HEK293T (cell line): Measurements from ENCODE around the gene GOLT1B.

Experiments
- CTCF ChIA-PET: fragments of 350-600 bp; formaldehyde crosslinking; extraction: SDS; loops from one replicate; lab custom pipeline; 2021; ENCODE audit warnings: antibody characterized with exemption, inconsistent platforms; lab: Yijun Ruan, JAX
- POLR2A ChIA-PET: fragments of 350-600 bp; formaldehyde crosslinking; extraction: SDS; loops from one replicate; lab custom pipeline; 2020; ENCODE audit warnings: antibody characterized with exemption, inconsistent platforms; lab: Yijun Ruan, JAX
- DNase-seq: peaks from one replicate; pipeline ENCODE4 v3.0.0; 2012; ENCODE audit warnings: mixed read lengths; ENCODE audit errors: extremely low spot score
- ARNT ChIP-seq: fragments of 450-650 bp; IDR thresholded peaks from 2 replicates; pipeline ENCODE4 v1.6.1; 2017; ENCODE audit warnings: mild to moderate bottlenecking
- BHLHE40 ChIP-seq: fragments of 450-650 bp; IDR thresholded peaks from 2 replicates; pipeline ENCODE4 v1.6.1; 2016; ENCODE audit warnings: mild to moderate bottlenecking, moderate library complexity, borderline replicate concordance
- CTBP1 ChIP-seq: fragments of 450-650 bp; IDR thresholded peaks from 2 replicates; pipeline ENCODE4 v1.6.1; 2016; ENCODE audit warnings: borderline replicate concordance
- ELF4 ChIP-seq: fragments of 450-650 bp; IDR thresholded peaks from 2 replicates; pipeline ENCODE4 v1.6.1; 2017; ENCODE audit warnings: antibody characterized with exemption
- FOXA1 ChIP-seq: fragments of 450-650 bp; IDR thresholded peaks from 2 replicates; pipeline ENCODE4 v1.6.1; 2016; ENCODE audit warnings: mild to moderate bottlenecking
- FOXK2 ChIP-seq: fragments of 450-650 bp; IDR thresholded peaks from 2 replicates; pipeline ENCODE4 v1.6.1; 2016; ENCODE audit warnings: mild to moderate bottlenecking
- FOXM1 ChIP-seq: fragments of 450-650 bp; IDR thresholded peaks from 2 replicates; pipeline ENCODE4 v1.6.1; 2017; ENCODE audit warnings: mild to moderate bottlenecking, borderline replicate concordance
- HDGF ChIP-seq: fragments of 450-650 bp; IDR thresholded peaks from 2 replicates; pipeline ENCODE4 v1.6.1; 2017; ENCODE audit warnings: antibody characterized with exemption, borderline replicate concordance
- L3MBTL2 ChIP-seq: fragments of 450-650 bp; conservative IDR thresholded peaks from 2 replicates; pipeline ENCODE4 v1.6.1; 2016; ENCODE audit warnings: mild to moderate bottlenecking
- LEF1 ChIP-seq: fragments of 450-650 bp; IDR thresholded peaks from 2 replicates; pipeline ENCODE4 v1.6.1; 2017; ENCODE audit warnings: mild to moderate bottlenecking, borderline replicate concordance
- NFRKB ChIP-seq: fragments of 450-650 bp; IDR thresholded peaks from 2 replicates; pipeline ENCODE4 v1.6.1; 2016; ENCODE audit warnings: mild to moderate bottlenecking, moderate library complexity
- PKNOX1 ChIP-seq: fragments of 450-650 bp; IDR thresholded peaks from 2 replicates; pipeline ENCODE4 v1.6.1; 2016
- SP1 ChIP-seq: fragments of 450-650 bp; IDR thresholded peaks from 2 replicates; pipeline ENCODE4 v1.6.1; 2017
- SUZ12 ChIP-seq: fragments of 450-650 bp; IDR thresholded peaks from 2 replicates; pipeline ENCODE4 v1.6.1; 2016; ENCODE audit warnings: mild to moderate bottlenecking
- TARDBP ChIP-seq: fragments of 450-650 bp; IDR thresholded peaks from 2 replicates; pipeline ENCODE4 v1.6.1; 2016
- ZNF384 ChIP-seq: fragments of 450-650 bp; IDR thresholded peaks from 2 replicates; pipeline ENCODE4 v1.6.1; 2016

Gene GOLT1B

GRCh38 chr12:21527451-21528180 lies 26.0 kb downstream of the GOLT1B start:
- DNase-seq = peak; percentile 60
- ChIA-PET CTCF (interaction anchor here (1.1 kb wide), 1 partner anchor 11 kb away, joined by 4 read pairs; no protein-coding TSS in a partner anchor), POLR2A (interaction anchor here (1.5 to 5.9 kb wide), 4 partner anchors 22 to 130 kb away, joined by 3 to 28 read pairs (median 9); partner anchors contain the start of genes GOLT1B, LDHB, PYROXD1 and RECQL)
- TF ChIP-seq FOXA1 (no peak), TARDBP (no peak), FOXK2 (no peak), ELF4 (no peak), L3MBTL2 (no peak; the same call in 1 of the 2 replicates), NFRKB (no peak), BHLHE40 (no peak), SP1 (no peak), FOXM1 (no peak), ZNF384 (no peak), HDGF (no peak), LEF1 (no peak)

DNA sequence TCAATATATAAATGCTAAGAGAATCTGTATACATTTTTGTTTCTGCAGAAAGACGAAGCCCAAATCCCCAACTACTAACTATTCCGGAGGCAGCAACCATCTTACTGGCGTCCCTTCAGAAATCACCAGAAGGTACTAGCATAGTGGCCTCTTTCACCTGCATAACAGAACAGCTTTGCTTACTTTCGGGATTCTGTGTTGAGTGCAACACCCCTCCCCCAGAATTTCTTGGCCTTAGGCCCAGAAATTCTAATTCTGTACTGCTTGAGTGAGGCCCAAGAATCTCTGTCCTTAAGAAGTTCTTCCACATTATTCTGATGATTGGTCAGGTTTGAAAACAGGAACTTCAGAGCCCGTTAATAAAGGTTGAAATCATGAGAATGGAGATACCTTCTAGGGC lies 27.4 kb downstream of the GOLT1B start:
- no peak for TF ChIP-seq CTBP1
- TF ChIP-seq SUZ12 = no peak
- no peak for TF ChIP-seq LEF1
- TF ChIP-seq ARNT = no peak
- TF ChIP-seq BHLHE40 = no peak
- TF ChIP-seq SP1 = no peak
- TF ChIP-seq FOXK2 = no peak
- TF ChIP-seq L3MBTL2 = no peak
- no peak for TF ChIP-seq HDGF
- TF ChIP-seq FOXM1 = no peak
- TF ChIP-seq NFRKB = no peak
- no peak for TF ChIP-seq ZNF384
- no peak for TF ChIP-seq ELF4
- TF ChIP-seq FOXA1 = no peak
- DNase-seq = no peak
- ChIA-PET CTCF (no interaction called here), POLR2A (interaction anchor here (5.9 kb wide), 1 partner anchor 27 kb away, joined by 28 read pairs; the partner anchor contains the start of genes GOLT1B and RECQL)

DNA sequence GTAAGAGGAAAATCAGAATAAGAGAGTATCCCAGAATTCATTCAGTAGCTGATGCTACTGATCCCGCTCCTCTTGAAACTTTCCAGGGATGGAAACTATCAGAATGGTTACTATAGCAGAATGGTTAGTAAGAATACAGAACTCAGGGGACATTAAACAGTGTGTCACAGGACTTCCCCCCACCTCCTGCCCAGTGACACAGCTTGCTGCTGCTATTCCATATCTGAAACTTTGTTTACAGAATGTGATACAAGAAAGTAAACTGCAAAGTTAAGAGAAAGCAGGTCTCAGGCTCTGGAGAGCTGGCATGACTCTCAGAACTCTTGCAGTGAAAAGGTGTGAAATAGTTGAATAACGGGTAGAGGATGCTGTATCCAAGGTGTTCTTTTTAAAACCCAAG lies 27.9 kb downstream of the GOLT1B start:
- DNase-seq = no peak
- CTCF ChIA-PET = no interaction called here
- POLR2A ChIA-PET = interaction anchor here (5.9 kb wide), 1 partner anchor 28 kb away, joined by 28 read pairs; the partner anchor contains the start of genes GOLT1B and RECQL
- TF ChIP-seq SP1 (no peak), CTBP1 (no peak), NFRKB (no peak), ELF4 (no peak)

- ChIA-PET CTCF (interaction anchor here (0.6 kb wide), 1 partner anchor 1200 kb away, joined by 3 read pairs; no protein-coding TSS in a partner anchor), POLR2A (no interaction called here)
- TF ChIP-seq FOXM1 (no peak), NFRKB (no peak), BHLHE40 (no peak), FOXA1 (no peak), L3MBTL2 (no peak)
- DNase-seq = no peak
Observed at GRCh38 chr12:21538061-21538653, 36.6 kb downstream of the GOLT1B start.

- DNase-seq = no peak
- CTCF ChIA-PET = no interaction called here
- POLR2A ChIA-PET = no interaction called here
- TF ChIP-seq ZNF384 (no peak), NFRKB (no peak), LEF1 (no peak), FOXA1 (no peak), HDGF (no peak), CTBP1 (no peak), L3MBTL2 (no peak), SP1 (no peak), BHLHE40 (no peak), ARNT (no peak), ELF4 (no peak), FOXM1 (no peak), SUZ12 (no peak), FOXK2 (no peak), PKNOX1 (no peak), TARDBP (no peak)
Observed at GRCh38 chr12:21539797-21540196, 38.2 kb downstream of the GOLT1B start.

- ChIA-PET POLR2A (no interaction called here), CTCF (interaction anchor here (0.7 kb wide), 1 partner anchor 308 kb away, joined by 4 read pairs; no protein-coding TSS in a partner anchor)
- TF ChIP-seq SP1 = no peak
- TF ChIP-seq ZNF384 = no peak
- no peak for TF ChIP-seq L3MBTL2
- TF ChIP-seq HDGF = no peak
- TF ChIP-seq BHLHE40 = no peak
- TF ChIP-seq TARDBP = no peak
- TF ChIP-seq FOXK2 = no peak
- no peak for TF ChIP-seq FOXM1
- no peak for TF ChIP-seq PKNOX1
- TF ChIP-seq NFRKB = no peak
- TF ChIP-seq LEF1 = no peak
- no peak for TF ChIP-seq FOXA1
- TF ChIP-seq SUZ12 = no peak
- no peak for TF ChIP-seq ARNT
- DNase-seq = no peak
Observed at GRCh38 chr12:21541773-21542172, 40.2 kb downstream of the GOLT1B start.
